HG03025 (cell line): ENCODE data around the gene TTC28.

Experiments used
- ATAC-seq: cut with Tn5 transposase; IDR thresholded peaks from one replicate; pipeline ENCODE4 v1.9.1; 2021; ENCODE audit warnings: mild to moderate bottlenecking, moderate library complexity; ENCODE audit not compliant: unreplicated experiment, low FRiP score

The TTC28 gene

DNA sequence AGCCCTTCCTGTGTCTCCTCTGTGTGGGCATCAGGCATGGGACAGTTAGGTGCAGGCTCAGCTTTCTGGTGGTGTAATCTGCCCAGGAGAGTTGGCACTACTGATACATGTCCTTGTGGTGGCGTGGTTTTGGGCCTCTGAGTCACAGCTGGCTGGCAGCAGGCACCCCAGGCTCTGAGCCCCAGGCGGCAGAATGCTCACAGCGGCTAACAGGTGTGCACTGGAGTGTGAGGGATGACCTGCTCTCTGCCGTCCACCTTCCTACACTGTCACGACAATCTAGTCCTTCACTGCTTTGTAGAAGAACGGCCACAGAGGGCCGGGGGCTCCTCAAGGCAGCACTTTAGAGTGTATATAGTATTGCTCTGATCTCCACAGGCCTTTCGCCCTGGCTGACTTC is 660.3 kb downstream of the TTC28 start:
- no peak for ATAC-seq

GRCh38 chr22:28018461-28018927 is 661.1 kb downstream of the TTC28 start:
- no peak for ATAC-seq

- no peak for ATAC-seq
Measured at GRCh38 chr22:28017859-28018258, 661.8 kb downstream of the TTC28 start.

- no peak for ATAC-seq
Measured at GRCh38 chr22:28017558-28017820, 662.2 kb downstream of the TTC28 start.

GRCh38 chr22:28016781-28017557 is 662.7 kb downstream of the TTC28 start:
- no peak for ATAC-seq

- no peak for ATAC-seq
Measured at GRCh38 chr22:28015676-28016601, 663.7 kb downstream of the TTC28 start.

GRCh38 chr22:28015046-28015425 is 664.6 kb downstream of the TTC28 start:
- ATAC-seq: no peak

- no peak for ATAC-seq
Measured at GRCh38 chr22:28014211-28015045, 665.2 kb downstream of the TTC28 start.

- ATAC-seq: no peak
Measured at GRCh38 chr22:28013611-28014010, 666.0 kb downstream of the TTC28 start.

- no peak for ATAC-seq
Measured at GRCh38 chr22:28012832-28013460, 666.7 kb downstream of the TTC28 start.

- ATAC-seq: no peak
Measured at GRCh38 chr22:28009272-28009827, 670.3 kb downstream of the TTC28 start.

GRCh38 chr22:28008649-28009048 is 671.0 kb downstream of the TTC28 start:
- no peak for ATAC-seq

DNA sequence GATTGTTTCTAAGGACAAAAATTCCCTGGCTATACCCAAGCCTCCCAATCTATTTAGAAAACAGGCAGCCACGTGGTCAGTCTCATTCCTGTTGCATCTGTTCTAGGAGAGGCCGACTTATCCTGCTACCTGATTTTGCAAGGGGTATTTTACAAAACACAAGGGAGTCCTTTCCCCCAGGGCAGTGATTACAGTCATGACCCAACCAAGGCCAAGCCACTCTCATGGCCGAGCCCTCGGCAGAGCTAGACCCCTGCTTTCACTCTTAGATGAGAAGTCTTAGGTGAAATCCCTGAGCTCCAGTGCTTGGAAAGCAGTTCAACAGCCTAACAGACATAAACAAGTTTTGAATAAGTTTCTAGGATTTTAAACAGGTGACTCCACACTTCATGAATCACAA is 671.6 kb downstream of the TTC28 start:
- ATAC-seq: no peak

- no peak for ATAC-seq
Measured at GRCh38 chr22:28006271-28006670, 673.4 kb downstream of the TTC28 start.

GRCh38 chr22:28005513-28005912 is 674.1 kb downstream of the TTC28 start:
- no peak for ATAC-seq

DNA sequence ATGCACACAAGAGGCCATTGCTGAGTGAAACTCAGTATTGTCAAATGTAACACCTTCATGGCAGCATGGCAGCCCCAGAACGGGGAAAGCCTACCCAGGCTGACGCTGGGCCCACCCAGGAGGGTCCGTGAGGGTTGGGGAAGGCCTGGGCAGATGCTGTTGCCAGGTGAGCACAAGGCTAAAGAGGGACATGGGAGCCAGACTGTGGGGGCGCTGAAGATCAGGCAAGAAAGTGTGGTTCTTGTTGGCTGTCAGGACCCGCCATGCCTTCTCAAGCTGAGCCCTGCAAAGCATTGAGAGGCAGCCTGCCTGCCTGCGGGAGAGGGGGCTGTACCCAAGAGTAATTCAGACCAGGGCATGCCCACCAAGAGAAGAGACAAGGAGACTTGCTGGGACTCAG is 675.6 kb downstream of the TTC28 start:
- ATAC-seq: no peak

DNA sequence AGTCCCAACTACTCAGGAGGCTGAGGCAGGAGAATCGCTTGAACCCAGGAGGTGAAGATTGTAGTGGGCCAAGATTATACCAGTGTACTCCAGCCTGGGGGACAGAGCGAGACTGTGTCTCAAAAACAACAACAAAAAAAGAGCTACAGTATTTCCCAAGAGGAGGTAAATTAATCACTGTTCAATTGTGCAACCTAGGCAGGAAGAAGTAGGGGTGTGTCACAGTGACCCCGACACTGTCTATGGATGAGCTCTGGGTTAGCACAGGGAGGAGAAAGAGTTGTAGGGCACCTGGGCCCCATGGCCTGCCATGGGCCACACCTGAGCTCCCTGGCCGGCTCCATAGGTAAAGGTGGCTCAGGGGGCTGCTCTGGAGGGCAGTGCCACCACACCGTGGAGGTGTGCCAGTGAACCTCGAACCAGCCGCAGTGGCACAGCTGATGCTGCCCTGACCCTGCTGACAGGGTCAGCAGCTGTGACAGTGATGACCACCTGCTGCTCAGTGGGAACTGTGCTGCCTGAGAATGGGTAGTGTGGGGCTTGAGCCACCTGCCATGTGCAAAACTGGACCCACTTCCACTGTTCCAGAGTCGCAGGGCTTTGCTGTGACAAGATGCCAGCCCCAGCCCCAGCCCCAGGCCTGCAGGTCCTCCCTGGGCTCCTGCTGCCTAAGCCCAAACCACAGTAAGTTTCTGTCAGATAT is 676.6 kb downstream of the TTC28 start:
- no peak for ATAC-seq

DNA sequence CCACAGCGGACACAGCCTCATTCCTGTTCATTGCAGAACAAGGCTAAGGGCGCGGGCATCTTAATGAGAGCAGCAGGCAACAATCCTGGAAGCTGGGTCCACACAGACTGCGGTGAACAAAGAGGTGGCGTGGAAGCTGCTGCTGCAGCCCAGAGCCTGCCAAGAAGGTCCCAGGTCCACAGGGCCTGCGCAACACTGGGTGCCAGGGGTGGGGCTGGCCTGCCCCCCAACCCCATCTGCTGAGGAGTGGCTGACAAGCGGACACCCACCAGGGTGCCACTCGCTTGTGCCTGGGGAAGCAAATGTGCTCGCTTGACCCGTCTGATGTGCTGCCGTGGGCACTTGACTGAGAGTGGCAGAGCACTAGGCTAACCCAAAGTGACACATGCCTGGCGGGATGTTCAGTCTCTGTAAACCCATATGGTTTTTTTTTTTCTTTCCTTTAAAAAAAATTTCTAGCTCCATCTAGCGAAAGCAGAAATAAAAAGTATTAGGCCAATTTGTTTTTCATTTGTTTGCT is 677.4 kb downstream of the TTC28 start:
- ATAC-seq: no peak

DNA sequence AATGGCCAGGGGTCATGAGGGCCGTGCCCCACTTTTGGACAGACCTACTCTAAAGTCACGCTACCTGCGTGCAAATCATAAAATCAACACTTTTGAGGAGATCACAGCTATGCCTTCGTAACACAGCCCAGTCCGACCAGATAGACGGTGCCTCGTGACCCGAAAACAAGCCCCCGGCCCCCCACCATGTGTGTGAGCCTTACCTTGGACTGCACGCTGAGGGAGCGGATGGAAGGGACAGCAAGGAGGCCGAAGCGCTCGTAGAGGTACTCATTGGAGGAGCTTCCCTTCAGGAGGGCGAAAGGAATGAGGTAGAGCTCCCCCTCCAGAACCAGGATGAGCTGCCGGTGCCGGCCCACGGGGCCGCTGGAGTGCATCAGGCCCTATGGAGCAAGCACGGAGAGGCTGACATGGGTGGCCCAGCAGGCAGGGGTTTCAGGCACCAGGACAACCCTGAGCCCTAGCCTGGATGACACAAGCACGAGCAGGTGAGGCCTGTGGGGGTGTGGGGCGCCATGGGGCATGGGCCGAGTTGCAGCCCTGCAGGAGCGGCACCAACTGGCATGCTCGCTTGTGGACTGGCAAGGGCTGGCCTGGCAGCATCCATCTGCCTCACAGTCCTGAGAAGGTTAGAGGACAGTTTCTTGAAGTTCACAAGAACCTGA is 678.3 kb downstream of the TTC28 start:
- ATAC-seq: no peak
